HG03558 (cell line): ENCODE data around the gene NAV3.
A peak's percentile ranks its signal among the peaks of the same experiment; 100 is the strongest.
"Not testable (repeated sequence)": the region's sequence is repeated elsewhere in the genome, so short reads cannot be mapped to it uniquely, and the experiment has no call there.

Experiments used
- ATAC-seq: cut with Tn5 transposase; IDR thresholded peaks from one replicate; pipeline ENCODE4 v1.9.1; 2021; ENCODE audit warnings: moderate number of reproducible peaks; ENCODE audit not compliant: unreplicated experiment; ENCODE audit errors: extremely low read depth

Gene NAV3

DNA sequence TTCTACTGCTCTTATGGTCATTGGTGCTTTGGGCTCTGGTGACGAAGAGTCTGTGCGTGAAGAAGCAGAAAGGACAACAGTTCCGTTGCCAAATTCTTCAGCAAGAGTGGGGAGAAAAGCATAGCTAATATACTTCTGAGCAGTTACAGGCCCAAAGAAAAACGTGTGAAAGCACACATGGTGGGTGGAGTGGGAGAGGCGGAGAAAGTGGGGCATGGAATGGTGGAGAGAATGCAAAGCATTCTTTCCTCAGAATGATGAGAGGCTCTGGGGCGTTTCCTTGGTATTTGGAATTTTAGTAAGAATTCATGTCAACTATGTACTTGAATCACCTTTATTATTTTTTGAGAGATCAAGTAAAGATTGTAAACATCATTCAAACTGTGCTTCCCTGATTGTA, 396.1 kb downstream of the NAV3 start:
- no peak for ATAC-seq

DNA sequence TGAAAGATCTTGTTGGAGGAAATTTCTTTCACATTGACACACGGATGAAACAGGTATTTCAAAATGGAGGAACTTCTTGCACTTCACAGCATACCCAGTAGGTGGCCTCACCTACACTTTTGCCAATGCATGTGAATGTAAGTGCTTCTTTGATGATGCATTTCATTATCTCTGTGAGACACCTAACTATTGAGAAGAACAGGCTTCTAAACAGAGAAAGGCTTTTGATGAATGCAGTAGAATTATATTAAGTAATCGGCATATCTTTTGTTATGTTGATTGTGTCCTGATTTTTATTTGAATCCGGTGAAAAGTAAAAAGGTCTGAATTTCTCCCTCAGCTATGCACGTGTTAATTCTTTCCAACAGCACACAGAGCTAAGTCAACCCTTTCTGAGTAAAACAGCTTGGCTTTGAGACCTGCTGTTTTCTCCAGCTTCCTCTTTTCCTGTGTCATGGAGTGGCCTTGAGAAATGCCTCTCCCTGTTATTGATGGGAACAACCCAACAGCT, 399.0 kb downstream of the NAV3 start:
- peak; percentile 98 for ATAC-seq

DNA sequence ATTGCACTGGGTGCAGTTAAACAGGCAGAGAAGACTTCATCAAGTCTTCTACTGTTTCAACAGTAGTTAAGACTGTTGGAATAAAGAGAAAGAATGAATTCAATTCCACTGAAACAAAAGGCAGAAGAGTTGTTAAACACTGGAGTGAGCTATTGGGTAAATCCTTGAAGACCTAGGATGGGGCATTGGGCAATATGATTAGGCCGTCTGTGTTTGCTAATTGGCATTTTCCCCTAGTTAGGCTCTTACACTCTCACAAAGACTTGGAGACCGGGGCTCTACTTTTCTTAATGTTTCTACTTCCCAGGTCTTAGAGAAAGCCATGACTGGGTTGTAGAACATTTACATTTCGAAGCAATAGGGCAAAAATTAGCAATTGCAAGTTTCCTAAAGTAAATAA, 402.1 kb downstream of the NAV3 start:
- ATAC-seq: no peak

DNA sequence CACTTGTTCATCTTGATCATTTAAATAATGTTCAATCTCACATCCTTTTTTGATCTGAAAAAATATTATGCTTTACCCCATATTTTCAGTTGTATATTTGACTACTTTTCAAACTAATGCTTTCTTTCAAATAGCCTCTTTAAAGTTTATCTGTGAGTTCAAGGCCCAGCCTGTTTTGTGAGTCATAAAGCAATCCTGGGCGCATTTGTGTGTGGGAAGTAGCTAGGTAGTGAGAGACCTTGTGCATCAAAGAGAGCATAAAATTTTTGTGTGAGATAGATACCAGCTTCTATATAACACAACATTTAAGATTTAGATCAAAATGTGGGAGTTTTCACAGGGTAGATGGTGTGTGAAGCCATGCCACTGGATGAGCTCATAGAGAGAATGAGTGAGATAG, 405.6 kb downstream of the NAV3 start:
- ATAC-seq: no peak

DNA sequence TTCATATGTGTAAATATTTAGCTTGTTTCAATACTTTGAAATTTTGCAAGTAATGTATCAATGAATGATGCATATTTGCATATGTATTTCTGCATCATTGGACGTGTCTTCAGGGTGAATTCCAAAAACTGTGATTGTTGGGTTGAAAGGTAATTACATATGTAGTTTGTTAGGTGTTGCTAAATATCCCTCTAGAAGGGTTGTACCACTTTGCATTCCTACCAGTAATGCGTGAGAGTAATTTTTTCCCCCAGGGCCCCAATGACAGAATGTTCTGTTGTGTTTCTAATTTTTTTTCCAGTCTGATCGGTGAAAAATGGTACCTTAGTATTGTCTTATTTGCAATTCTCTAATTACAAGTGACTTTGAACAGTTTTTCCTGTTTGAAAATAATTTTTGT, 408.9 kb downstream of the NAV3 start:
- no peak for ATAC-seq

DNA sequence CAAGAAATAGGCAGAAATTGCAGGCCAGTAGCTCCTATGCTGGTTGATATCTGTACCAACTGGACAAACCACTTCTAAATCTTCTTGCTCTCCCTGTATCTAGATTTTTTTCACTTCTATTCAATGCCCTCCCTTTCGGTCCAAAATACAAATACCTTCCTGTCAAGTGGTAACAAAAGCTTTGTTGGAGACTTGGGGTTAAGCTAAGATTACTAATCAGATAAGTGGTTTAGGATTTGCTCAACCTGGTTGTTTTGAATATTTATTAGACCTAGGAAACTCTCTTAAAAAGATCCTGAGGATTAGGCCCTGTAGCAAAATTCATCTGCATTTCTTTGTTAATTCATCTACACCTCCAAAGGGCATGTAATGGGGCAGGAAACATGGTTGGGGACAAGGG, 410.1 kb downstream of the NAV3 start:
- no peak for ATAC-seq

DNA sequence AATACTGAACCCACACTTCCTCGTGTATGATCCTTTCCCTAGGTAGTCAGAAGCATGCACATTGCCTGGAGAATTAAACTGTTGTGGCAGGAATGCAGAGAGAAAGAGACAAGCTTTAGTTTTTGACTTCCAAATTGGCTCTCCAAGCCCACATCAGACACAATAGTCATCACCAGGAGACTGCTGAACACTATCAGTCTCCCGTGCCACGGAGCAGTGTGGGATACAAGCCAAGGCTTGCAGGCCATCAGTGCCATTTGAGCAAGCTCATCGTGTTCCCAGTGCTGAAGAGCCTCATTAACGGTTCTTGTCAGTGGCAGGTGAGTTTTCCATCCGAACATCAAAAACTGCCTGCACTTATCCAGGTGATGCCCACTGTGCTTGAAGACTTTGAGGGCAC, 410.8 kb downstream of the NAV3 start:
- ATAC-seq: no peak

DNA sequence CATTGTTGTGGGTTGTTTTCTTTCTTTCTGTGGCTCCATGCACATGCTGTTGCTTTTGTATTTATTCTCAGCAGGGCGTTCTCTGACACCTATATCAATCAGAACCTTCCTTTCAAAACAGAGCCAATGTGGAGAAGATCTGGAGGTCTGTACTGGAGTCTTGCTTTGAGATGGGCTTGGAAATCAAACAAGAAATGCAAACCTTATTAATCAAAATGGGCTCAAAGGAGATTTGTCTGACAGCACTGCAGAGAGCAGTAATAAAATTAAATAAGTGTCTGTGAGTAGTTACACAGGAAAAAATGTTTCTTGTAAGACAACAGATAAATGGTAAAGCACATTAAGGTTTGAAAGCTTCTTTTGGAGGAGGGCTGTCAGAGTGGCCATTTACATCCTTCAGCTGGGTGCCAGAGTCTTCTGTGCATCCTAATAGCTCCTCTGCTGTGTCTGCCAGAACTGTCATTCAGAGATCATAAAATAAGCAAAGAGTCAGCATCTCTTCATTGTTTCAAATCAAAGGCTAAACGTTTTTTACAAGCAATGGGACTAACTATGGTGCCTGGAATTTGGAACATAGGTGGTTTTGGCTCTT, 414.3 kb downstream of the NAV3 start:
- ATAC-seq: no peak

DNA sequence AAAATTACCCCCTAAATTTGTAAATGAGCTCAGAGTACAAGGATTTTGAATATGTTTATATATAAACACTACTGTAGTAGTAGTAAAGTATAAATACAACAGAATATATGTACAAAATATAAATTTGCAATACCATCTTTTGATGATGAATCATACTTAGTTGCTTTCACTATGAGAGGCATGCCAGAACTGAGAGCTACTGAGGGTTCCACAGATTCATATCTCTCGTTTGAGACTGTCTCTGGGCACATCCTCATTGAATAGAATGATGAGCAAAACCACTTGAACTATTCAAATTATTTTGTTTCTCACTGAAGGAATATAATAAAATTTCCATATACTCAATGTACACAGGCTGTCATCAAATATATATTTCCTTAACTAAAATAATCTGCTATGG, 417.6 kb downstream of the NAV3 start:
- no peak for ATAC-seq

DNA sequence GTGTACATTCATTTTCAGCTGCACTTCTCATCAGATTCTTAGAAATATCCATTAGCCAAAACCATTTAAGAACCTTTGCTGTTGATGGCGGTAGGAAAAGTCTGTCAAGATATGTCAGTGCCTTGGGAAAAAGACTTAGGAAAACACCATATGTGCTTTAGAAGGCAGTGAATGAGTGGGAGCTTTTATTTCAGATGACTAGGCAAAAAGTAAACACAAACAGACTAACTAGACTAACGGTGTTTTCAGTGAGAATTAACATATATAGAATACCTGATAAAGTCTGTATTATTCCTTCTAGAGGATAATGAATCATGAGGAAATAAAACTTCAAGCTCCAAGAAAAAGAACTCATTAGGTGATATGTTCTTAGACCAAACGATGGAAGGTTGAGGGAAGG, 418.9 kb downstream of the NAV3 start:
- no peak for ATAC-seq

DNA sequence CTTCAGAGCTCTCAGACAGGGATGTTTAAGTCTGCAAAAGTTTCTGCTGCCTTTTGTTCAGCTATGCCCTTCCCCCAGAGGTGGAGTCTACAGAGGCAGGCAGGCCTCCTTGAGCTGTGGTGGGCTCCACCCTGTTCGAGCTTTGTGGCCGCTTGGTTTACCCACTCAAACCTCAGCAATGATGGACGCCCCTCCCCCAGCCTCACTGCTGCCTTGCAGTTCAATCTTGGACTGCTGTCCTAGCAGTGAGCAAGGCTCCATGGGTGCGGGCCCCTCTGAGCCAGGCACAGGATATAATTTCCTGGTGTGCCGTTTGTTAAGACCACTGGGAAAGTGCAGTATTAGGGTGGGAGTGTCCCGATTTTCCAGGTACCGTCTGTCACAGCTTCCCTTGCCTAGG, 427.0 kb downstream of the NAV3 start:
- ATAC-seq: not testable (repeated sequence)

DNA sequence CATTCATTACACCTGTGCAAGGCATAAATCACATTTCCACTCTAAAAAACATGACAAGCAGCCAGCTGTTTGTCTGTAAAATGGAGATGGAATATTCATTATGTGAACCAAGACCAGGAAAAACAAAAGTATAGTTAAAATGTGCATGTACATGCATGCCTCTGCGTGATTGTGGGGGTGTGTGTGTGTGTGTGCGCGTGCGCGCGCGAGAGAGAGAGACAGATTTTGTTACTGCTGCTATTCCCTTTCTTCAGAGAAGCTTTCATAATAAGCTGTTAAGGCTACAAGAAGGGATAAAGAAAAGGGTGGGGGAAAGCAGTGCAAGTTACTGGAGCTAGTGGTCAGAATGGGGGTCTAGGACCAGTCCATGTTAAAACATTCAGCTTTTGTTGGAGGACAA, 430.3 kb downstream of the NAV3 start:
- no peak for ATAC-seq

DNA sequence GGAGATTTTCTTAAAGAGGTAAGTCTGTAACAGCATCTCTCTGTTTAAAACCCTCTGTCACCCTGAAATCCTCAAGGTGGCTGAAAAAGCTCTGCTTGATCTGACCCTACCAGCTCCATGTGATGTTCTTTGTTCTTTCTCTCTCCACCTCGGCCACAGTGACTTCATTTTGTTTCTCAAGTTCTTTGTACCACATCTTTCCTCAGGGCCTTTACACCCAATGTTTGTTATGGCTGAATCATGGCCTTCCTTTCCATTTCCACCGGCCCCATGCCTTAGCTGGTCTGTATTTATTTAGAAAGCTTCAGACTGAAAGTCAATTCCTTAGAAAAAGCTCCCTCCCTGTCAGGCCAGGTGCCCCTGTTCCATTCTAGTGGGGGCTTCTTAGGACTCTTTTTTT, 431.2 kb downstream of the NAV3 start:
- ATAC-seq: no peak
